ENCODE measurements around the gene GUK1.

DNA sequence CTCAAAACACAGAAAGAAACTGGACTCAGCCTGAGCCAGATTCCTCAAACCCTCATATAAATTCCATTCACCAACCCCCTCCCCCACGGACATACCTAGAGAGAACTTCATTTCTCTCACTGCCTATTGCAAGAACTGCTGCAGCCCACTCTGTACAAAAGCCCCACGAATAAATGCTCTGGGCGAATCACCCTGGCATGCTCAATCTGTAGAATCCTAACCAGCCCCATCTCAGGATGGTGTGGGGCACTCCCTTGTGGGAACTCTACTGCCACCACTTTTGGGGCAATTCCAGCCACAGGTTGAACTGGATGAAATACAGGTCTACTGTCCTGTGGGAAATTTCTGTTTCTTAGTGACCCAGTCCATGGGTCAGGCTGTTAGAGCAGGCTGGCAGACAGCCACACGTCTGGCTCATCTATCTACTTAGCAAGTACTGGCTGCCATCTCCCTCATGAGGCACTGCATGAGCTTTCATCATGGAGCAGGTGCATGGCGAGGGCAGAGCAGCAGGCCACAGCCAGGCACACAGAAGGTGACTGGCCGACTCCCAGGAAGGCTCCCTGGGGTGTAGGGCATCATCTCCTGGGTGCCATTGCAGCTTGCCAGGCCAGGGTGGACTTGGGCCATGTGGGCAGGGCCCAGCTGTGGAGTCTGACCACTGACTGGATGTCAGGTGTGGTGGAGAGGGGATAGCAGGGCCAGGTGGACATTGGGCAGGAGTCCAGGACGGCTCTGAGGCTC lies 35.4 kb upstream of the GUK1 start:
- TF ChIP-seq YY1 (IDR thresholded peaks at IDR 0.05; ENCODE audit: insufficient read depth, insufficient read length): no peak
- no peak for TF ChIP-seq ZNF274 (IDR thresholded peaks at IDR 0.05; ENCODE audit: low read depth, low read length)
- no peak for TF ChIP-seq SUZ12 (IDR thresholded peaks at IDR 0.05; ENCODE audit: extremely low read depth, insufficient read depth, insufficient read length)
